HG03354 (cell line): Measurements from ENCODE around the gene GKN1.
"Not testable (repeated sequence)": the region's sequence is repeated elsewhere in the genome, so short reads cannot be mapped to it uniquely, and the experiment has no call there.

Experiments
- ATAC-seq: cut with Tn5 transposase; IDR thresholded peaks from one replicate; pipeline ENCODE4 v1.9.1; 2021; ENCODE audit warnings: mild to moderate bottlenecking; ENCODE audit not compliant: unreplicated experiment, poor library complexity, severe bottlenecking

GKN1 gene

DNA sequence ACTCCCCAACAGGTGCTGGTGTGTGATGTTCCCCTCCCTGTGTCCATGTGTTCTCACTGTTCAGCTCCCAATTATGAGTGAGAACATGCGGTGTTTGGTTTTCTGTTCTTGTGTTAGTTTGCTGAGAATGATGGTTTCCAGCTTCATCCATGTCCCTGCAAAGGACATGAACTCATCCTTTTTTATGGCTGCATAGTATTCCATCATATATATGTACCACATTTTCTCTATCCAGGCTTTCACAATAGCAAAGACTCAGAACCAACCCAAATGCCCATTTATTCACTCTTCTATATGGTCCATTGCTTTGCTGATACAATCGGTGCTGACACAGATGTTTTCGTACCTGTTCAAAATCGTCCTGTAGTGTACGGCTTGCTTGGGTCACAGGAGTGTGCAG lies 19.0 kb upstream of the GKN1 start:
- ATAC-seq, result not testable (repeated sequence)

DNA sequence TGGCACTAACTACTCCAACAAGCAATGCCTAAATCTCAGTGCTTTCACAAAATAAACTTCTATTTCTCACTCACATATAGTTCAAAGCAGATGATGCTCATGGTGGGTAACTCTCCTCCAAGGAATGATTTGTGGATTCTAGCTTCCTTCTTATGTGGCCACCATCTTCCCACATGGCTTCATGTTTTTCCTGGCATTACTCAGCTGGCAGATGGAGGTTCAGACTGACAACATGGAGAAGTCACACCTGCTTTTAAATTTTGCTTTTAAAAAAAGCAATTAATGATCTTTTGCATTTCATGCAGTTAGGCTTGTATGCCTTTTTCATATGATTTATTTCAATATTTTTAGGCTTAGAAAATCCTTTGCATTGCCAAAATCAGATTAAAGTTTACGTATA lies 15.4 kb upstream of the GKN1 start:
- no peak for ATAC-seq

DNA sequence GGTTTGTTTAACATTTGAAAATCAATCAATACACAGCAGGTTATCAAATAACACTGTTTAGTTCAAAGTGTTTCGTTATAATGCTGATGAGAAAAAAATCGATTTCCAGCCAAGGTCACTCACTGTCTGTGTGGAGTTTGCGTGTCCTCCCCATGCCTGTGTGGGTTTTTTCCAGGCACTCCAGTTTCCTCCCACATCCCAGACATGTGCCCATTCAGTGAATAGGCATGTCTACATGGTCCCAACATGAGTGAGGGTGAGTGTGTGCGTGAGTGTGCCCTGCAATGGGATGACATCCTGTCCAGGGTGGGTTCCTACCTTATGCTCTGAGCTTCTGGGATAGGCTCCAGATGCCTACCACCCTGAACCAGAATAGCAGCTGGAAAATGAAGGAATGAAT lies 13.1 kb upstream of the GKN1 start:
- no peak for ATAC-seq

DNA sequence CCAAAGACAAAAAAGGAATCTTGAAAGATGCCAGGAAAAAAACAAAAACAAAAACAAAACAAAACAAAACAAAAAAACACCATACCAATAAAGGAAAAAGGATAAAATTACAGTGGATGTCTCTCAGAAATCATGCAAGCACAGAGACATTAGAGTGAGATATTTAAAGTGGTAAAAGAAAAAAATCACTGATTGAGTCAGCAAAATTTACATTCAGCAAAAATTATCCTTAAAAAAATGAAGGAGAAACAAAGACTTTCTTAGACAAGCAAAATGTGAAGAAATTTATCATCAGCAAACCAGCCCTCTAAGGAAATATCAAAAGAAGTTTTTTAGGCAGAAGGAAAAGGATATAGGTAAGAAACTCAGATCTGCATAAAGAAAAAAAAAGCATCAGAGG lies 10.2 kb upstream of the GKN1 start:
- no peak for ATAC-seq

DNA sequence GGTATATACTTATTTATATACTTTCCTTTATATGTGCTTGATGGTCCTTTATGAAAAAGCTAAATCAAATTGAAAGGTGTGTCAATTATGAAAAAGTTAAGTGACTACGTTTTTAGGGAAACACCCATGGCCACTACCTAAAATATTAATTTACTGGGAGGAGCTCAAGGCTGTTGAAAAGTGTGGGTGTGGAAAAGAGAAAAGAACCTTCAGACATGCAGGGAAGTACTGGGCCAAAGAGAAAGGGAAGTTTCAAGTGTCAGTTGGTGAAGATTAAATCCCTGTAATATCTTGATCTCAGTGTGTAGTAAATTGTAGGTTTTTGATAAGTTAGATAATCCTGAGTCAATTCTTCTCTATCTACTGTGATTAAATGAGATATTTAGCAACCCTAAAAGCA lies 6.2 kb upstream of the GKN1 start:
- no peak for ATAC-seq

DNA sequence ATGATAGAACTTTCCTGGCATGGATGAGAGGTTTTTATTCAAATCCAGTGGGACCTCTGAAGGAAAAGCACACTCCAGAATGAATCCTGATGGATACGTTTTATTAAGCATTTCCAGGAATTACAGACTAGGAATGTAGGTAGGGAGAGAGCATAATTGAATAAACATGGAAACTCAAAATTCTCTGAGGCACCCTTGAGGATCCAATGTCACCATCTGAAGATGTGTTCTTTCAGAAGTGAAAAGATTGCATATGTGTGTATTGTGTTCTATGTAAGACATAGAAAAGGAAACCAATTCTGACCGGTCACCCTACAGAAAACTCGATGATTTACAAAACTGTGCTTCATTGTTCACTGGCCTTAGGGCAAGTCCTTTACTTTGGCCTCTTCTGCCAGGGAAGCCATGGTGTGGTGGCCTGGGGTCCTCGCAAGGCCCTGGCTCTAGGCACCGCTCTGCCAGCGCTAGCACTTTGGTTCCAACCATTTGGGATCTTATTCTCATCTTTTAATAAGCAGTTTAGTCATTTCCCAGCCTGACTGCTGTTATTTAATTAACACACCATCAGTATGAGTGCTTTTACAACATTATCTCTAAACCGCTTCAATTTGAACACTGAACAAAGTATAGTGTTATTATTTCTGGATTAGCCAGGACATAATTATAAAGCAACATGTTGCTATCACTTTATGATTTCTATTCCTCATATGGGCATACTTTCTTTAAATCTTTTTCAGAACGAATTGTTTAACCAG lies 4.5 kb upstream of the GKN1 start:
- no peak for ATAC-seq

DNA sequence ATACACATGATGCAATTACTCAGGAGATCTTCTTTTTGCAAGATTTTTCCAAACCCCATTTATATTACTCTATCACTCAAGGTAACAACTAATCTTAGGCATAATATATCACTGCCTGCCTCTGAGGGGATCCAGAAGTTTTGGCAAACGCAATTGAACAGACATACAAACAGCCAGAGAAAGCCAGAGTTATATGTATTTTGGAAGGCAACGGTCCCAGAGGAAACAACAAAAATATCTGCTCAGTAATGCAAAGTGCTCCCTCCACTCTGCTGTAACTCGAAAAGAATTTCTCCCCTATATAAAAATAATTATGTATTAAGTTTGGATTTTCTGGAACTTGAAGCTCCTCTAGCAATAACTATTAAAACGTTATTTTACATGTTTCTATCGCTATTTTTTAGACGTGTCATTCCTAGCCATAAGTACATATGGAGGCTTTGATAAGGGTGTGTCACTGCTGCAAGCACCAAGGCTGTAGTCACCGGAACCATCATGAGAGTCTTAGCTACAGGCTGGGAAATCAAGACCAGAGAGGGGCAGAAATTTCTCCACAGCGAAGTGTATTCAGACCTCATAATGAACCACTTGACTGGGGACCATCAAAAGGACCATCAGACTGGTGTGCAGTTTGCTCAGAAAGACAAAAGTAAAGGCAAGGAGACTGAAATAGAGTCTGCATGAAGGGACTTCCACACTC lies 3.7 kb upstream of the GKN1 start:
- no peak for ATAC-seq

DNA sequence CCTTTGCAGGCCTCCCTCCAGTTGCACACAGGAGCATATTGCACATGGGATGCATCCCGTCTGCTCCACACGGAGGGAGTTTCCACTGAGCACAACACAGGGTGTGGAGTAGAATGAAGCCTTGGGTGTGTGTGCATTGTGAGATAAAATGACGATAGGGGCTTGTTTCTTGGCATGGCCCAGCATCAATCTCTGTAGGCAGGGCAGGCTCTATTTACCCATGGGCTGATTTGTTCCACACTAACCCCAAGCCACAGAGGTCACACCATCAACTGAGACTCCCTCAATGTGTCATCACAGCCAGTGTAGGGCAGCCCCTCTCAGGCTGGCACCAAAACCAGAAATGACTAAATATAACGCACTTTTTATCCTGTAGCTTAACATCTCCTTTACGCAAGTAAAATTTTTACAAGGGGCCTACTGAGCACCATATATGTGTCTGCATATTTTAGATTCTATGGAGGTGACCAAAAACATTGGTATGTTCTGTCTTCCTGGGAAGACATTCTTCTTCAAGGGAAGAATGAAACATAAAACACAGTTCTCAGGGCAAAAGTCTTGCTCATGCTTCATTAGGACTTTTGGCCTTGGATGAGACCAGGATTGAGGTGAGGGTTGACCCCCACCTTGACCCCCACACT lies 2.7 kb upstream of the GKN1 start:
- no peak for ATAC-seq

DNA sequence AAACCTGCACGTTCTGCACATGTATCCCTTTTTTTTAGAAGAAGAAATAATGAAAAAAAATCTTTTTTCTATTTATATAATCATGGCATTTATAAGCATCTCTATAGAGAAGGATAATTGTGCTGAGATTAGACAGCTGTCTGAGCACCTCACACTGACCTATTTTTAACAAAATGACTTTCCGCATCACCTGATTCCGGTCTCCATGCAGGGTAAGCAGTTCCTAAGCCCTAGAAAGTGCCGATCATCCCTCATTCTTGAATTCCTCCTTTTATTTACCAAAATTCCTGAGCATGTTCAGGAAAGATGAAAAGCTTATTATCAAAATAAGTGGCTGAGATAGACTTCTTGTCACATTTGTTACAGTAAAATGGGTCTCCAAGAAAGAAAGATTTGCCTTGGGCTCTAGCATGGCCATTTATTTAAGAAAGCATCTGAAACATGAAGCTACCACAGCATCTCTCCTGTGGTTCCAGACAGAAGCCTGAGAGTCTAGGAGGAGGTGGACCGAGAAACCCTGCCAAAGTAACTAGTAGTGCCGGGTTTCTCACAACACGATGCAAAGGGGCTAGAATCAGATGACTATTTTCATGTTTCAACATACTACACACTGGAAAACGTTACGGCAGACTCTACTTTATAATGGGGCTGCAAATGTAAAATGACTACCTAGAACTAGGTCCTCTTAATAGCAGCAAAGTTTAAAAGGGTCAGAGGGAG lies 670 bp downstream of the GKN1 start:
- ATAC-seq, result no peak

DNA sequence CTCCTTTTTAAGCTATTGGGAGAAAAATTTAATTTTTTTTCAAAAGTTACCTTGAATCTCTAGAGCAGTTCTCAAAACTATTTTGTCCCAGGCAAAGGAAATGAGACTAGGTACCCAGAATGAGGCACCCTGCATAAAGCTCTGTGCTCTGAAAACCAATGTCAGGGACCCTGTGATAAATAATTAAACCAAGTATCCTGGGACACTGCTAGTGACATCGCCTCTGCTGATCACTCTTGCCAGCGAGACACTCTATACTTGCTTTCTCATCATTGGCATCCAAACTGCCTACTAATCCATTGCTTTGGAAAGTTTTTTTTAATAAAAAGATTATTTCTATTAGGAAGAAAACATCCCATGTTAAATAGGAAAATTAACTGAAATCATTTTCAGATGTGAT lies 1.4 kb downstream of the GKN1 start:
- ATAC-seq, result no peak

DNA sequence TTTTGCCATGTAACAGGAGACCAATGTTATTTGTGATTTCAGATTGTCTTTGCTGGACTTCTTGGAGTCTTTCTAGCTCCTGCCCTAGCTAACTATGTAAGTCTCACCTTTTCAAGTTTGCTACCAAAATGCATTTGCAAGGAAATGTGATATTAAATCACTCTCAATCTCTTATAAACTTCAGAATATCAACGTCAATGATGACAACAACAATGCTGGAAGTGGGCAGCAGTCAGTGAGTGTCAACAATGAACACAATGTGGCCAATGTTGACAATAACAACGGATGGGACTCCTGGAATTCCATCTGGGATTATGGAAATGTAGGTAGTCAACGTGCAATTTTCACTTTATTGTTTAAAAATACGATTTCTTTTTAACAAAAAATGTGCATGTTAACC lies 3.0 kb downstream of the GKN1 start:
- ATAC-seq, result no peak

DNA sequence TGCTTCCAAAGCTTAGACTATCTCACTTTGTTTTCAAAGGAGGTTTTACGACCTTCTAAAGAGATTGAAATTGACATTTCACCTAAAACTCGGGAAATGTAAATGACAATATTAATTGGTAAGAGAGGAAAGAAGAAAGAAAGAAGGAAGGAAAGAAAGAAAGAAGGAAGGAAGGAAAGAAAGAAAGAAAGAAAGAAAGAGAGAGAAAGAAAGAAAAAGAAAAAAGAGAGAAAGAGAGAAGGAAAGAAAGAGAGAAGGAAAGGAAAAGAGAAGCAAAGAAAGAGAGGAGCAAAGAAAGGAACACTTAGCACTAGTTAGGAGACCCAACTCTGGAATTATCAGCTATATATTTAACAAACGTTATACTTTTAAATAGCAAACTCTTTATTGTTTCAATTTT lies 3.7 kb downstream of the GKN1 start:
- ATAC-seq, result no peak

DNA sequence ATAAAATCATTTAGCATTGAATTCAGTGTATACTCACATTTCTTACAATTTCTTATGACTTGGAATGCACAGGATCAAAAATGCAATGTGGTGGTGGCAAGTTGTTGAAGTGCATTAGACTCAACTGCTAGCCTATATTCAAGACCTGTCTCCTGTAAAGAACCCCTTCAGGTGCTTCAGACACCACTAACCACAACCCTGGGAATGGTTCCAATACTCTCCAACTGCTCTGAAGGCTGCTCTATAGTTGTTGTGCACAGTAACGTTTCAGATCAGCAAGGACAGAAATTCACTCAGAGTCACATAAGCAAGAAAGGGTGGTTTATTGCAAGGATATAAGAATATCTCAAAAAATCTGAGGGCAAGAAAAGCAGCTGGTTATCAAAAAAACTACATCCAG lies 6.5 kb downstream of the GKN1 start:
- no peak for ATAC-seq

DNA sequence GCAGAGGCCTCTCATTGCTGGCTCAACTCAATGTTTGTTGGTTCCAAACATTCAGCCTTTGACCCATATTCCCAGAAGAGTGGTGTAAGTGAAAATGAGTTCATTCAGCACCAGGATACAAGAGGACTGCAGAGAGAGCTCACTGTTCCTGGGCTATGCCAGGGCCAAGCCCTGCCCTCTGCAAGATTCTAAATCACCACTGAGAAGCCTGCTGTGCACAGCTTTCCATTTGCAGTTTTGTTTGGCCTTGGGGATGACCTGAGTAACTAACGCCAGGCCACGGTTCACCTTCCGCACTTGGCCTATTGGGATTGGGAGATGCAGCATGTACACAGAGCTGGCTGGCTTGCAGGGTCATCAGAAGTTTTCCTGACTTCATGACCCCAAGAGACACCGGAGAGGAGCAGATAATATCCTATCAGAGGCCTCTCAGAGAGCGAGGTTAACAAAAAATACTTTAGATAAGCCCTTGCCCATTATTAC lies 12.6 kb downstream of the GKN1 start:
- ATAC-seq, result no peak

DNA sequence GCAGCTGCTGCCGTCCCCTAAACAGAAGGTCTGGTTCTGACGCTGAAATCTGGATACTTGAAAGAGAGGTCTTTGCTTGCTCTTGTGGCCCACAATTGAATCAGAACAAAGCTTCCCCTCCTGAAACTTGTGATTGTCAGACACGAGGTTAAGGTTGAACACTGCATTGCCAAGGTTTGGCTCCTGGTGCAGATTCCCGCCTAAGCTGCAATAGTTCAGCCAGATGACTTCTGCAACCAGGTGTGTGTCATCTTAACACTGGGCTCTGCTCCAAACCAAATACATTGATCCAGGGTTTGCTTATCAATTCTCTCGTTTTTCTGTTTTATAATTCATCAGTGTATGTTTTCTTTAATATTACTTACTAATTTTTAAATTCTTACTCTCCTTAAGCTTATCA lies 14.6 kb downstream of the GKN1 start:
- ATAC-seq, result no peak

DNA sequence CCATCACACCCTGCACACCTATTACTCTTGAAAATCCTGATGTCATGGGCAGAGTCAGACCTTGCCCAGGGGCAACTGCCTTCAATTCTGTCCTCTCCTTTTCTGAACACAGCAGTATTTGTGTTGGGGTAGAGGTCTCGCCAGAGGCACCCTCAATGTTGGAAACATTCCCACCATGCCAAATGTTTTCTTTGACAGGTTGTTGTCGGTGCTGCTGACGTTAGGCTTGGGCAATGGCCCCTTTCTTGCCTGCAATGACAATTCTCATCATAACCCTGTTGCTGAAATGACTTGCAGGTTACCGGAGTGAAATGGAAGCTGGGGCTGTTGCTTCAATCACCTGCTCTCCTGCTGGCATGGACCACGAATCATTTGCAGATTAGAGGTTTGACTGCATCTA lies 17.9 kb downstream of the GKN1 start:
- ATAC-seq, result no peak

DNA sequence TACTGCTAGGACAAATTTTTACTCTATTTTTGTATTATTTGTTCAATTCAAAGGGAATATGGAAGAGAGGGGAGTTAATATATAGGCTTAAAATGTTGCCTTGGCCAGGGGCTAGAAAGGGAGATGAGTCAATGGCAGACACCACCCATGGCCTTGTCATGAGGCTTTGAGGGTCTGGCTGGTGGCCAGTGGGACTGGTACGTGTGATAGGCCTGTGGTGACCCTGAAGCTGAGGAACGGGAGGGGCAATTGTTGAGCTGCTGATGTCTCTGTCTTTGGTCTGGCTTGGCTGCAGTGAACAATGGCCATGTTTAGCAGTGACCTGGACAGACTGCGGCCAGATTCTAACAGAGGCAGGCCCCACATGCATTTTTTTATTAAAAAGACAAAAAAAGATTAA lies 18.5 kb downstream of the GKN1 start:
- ATAC-seq, result no peak

DNA sequence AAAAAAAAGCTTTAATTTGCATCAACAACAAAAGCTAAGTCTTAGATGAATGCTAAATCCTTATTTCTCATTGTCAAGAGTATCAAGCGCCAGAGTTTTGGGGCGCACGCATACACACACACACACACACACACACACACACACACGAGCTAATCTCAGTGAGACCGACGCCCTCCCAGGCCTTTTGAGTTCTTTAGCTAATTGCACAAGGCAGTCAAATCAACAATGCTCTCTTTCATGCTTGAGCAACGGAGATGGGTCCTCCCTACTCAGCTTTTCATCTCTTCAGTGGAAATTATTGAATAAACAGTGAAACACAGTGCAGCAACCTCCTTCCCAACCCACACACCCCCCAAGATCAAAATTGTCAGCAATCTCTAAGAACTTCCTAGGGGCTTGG lies 19.2 kb downstream of the GKN1 start:
- ATAC-seq, result no peak

DNA sequence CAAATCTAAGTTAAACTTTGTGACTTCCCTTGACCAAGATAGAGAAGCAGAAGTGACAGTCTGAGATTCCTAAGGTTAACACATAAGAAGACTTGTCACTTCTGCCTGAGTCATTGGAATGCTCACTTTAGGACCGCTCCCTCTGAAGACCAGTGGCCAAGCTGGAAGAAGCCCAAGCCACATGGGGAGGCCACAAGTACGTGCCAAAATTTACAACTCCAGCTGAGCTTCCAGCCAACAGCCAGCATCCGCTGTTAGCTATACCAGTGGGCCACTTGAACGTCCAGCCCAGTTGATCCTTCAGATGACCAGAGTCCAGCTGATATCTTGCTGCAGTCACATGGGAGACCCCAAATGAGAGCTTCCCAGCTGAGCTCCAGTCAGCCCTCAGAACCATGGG lies 20.4 kb downstream of the GKN1 start:
- ATAC-seq, result no peak

DNA sequence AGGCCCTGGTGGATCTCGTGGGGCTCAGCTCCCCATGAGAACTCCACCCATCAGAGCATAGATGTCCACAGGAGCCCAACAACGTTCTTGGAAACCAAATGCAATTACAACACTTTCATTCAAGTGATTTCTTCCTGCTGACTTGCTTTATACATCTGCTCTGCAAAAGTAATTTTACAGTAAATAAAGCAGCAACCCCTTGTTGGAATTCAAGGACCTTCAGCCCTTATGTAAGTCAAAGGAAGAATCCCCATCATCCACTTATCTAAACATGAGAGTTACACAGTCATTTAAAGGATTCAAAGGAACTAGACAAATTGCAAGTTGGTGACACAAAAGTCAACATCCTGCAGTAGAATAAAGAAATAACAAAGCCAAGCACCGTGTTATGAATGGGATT lies 21.5 kb downstream of the GKN1 start:
- ATAC-seq, result no peak
